GM12864 (cell line): ENCODE measurements around the gene ANAPC2.

Source experiments
- DNase-seq: peaks from one replicate; pipeline ENCODE4 v3.0.0-alpha.2; 2011; ENCODE audit warnings: low read depth
- H3K4me3 ChIP-seq: 2 replicates; pipeline ENCODE4 v1.5.1; 2011; ENCODE audit warnings: mild to moderate bottlenecking, low read depth, low read length, control low read depth
- CTCF ChIP-seq: IDR thresholded peaks from 2 replicates; pipeline ENCODE4 v1.5.1; 2011; ENCODE audit warnings: low read depth, mild to moderate bottlenecking, moderate library complexity, low read length, control low read depth, inconsistent platforms; ENCODE audit errors: missing control alignments

The ANAPC2 gene

GRCh38 chr9:137189297-137190295, 1.2 kb upstream of the ANAPC2 start:
- no peak for TF ChIP-seq CTCF
- peak overlapping the region; percentile 99 for H3K4me3 ChIP-seq
- DNase-seq, result no peak

DNA sequence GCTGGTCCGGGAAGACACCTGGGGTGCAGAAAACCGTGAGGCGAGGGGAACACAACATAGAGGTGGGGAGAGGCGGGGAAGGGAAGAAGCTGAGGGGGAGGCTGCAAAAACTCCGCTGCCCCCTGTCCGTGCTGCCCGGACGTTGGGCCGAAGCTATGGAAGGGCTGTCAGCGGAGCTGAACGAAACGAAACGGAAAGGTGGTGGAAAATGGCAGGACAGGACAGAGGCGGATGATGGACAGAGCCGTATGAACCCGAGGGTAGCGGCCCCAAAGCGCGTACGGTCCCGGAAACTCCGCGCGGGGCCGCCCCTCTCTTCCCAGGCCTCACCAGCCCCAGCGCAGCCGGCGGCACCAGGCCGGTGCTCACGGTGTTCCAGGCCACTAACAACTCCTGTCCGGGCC, 272 bp downstream of the ANAPC2 start:
- DNase-seq, result no peak
- no peak for TF ChIP-seq CTCF
- peak overlapping the region; percentile 99 for H3K4me3 ChIP-seq

DNA sequence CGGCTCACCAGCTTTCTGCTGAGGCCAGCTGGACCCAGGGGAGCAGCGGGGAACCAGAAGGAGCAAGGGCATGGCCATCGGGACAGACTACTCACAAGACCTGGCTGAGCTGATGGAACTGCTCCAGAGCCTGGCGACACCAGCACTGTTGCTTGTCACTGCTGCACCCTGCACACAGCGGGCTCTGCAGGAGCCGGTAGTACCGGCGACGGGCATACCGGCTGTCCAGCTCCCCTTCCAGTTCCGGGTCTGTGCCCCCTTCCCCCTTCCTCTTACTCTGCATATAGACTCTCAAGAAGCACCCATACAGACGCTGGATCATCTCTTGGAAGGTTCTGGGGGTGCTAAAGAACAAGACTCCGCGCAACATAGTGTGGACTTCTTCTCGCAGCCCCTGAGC, 974 bp downstream of the ANAPC2 start:
- no peak for DNase-seq
- no peak for TF ChIP-seq CTCF
- H3K4me3 ChIP-seq, result peak overlapping the region; percentile 99

GRCh38 chr9:137186385-137186784, 2.0 kb downstream of the ANAPC2 start:
- DNase-seq, result no peak
- no peak overlapping the region for H3K4me3 ChIP-seq
- TF ChIP-seq CTCF, result no peak

GRCh38 chr9:137185921-137186320, 2.4 kb downstream of the ANAPC2 start:
- DNase-seq, result no peak
- H3K4me3 ChIP-seq, result no peak overlapping the region
- TF ChIP-seq CTCF, result no peak

GRCh38 chr9:137184881-137185660, 3.3 kb downstream of the ANAPC2 start:
- TF ChIP-seq CTCF, result no peak
- no peak overlapping the region for H3K4me3 ChIP-seq
- DNase-seq, result no peak
